Measurements from ENCODE around the gene KRTAP5-5. TPM values are rescaled to one million over a fixed set of nuclear protein-coding genes. Genes with fewer than 3 reads are reported as not detected.

The KRTAP5-5 gene
- total and polyA plus RNA-seq, 10 of the 15 experiments (the other 5 are each of a cell fraction or from before 2014, with no cell fraction given): not detected

DNA sequence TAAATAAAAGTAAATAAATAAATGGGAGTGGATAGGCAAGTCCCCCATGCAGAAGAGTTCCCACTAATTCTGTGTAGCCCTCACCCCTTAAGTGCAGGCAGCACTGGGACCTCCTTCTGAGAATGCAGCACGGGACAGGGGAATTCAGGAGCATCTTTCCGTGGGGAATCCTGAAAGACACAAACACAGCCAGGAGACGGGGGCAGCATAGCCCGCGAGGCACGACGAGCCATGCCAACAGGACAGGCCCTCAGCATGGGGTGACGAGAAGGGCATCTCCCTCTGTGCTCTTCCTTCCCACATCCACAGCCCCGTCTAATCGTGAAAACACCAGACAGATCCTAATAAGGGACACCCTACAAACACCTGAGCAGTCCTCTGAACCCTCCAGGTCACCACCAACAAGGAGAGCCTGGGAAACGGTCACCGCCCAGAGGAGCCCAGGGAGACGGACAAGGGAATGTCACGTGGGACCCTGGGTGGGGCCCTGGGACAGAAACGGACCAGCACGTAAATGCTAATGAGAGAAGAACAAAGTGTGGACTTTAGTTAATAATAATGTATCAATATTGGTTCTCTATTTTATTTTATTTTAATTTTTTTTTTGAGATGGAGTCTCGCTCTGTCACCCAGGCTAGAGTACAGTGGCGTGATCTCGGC is 6.8 kb downstream of the KRTAP5-5 start:
- no peaks in the 10 kb centered on the region for H3K4me1 ChIP-seq (ENCODE audit: control insufficient read depth, insufficient read depth, low read length)
- H4K20me1 ChIP-seq (ENCODE audit: control insufficient read depth, insufficient read depth): no peaks in the 10 kb centered on the region
- ChIA-PET CTCF (no interaction called here), RAD21 (ENCODE audit: unreplicated experiment) (no interaction called here), POLR2A (no interaction called here), SMC1A (ENCODE audit: uncharacterized antibody, unreplicated experiment) (no interaction called here)
- no peaks in the 10 kb centered on the region for H3K9me3 ChIP-seq (replicated peaks; ENCODE audit: control insufficient read depth, insufficient read depth, low read length)
- in situ Hi-C loops (cut with MboI) (no loop called here), intact Hi-C loops (cut with micrococcal nuclease; ENCODE audit: unreplicated experiment) (no loop called here)
- H3K27ac ChIP-seq (ENCODE audit: control insufficient read depth, insufficient read depth): no peak overlapping the region
- WGBS (ENCODE audit: insufficient coverage, insufficient replicate concordance, low lambda C conversion rate, missing lambda C conversion rate): 33% methylated on average over 19 of the region's 19 CpGs
- no peak overlapping the region for H3K9ac ChIP-seq (ENCODE audit: control insufficient read depth, insufficient read depth, low read length)
- H3K4me3 ChIP-seq: no peak overlapping the region
- H3K36me3 ChIP-seq (ENCODE audit: control insufficient read depth in 2 of 2, insufficient read depth in 2 of 2, low read length in 1 of 2): no peaks in the 10 kb centered on the region
- no peak for FAIRE-seq
- H3K4me2 ChIP-seq (ENCODE audit: control insufficient read depth, insufficient read depth): no peak overlapping the region
- no peak overlapping the region for H2AFZ ChIP-seq (ENCODE audit: control insufficient read depth, low read depth, low read length)
- no peaks in the 10 kb centered on the region; a peak in 2 of 4 replicates for H3K27me3 ChIP-seq (replicated peaks in 1 of 2; ENCODE audit: control insufficient read depth in 2 of 2, insufficient read depth in 2 of 2, low read length in 1 of 2)
- no peak for DNase-seq (ENCODE audit: low read depth, low spot score)
- H3K79me2 ChIP-seq (ENCODE audit: control insufficient read depth, insufficient read depth, low read length): no peaks in the 10 kb centered on the region
- TF ChIP-seq MLLT1 (IDR thresholded peaks at IDR 0.05): no peak
- TF ChIP-seq, protein P1, sequence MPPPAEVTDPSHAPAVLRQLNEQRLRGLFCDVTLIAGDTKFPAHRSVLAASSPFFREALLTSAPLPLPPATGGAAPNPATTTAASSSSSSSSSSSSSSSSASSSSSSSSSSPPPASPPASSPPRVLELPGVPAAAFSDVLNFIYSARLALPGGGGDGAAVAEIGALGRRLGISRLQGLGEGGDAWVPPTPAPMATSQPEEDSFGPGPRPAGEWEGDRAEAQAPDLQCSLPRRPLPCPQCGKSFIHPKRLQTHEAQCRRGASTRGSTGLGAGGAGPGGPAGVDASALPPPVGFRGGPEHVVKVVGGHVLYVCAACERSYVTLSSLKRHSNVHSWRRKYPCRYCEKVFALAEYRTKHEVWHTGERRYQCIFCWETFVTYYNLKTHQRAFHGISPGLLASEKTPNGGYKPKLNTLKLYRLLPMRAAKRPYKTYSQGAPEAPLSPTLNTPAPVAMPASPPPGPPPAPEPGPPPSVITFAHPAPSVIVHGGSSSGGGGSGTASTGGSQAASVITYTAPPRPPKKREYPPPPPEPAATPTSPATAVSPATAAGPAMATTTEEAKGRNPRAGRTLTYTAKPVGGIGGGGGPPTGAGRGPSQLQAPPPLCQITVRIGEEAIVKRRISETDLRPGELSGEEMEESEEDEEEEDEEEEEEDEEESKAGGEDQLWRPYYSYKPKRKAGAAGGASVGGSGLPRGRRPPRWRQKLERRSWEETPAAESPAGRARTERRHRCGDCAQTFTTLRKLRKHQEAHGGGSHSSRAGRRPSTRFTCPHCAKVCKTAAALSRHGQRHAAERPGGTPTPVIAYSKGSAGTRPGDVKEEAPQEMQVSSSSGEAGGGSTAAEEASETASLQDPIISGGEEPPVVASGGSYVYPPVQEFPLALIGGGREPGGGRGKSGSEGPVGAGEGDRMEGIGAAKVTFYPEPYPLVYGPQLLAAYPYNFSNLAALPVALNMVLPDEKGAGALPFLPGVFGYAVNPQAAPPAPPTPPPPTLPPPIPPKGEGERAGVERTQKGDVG (CRISPR knock-in tag; IDR thresholded peaks at IDR 0.05): no peak
- TF ChIP-seq STAT1 (conservative IDR thresholded peaks at IDR 0.05): no peak
- TF ChIP-seq CTCF (IDR thresholded peaks at IDR 0.05 in 2 of 3, conservative IDR thresholded peaks at IDR 0.05 in 1 of 3; ENCODE audit: control insufficient read depth in 2 of 3, extremely low read depth in 1 of 3, insufficient read depth in 1 of 3, low read depth in 3 of 3, low read length in 3 of 3): no peak
- TF ChIP-seq MTA2 (IDR thresholded peaks at IDR 0.05; ENCODE audit: low read depth): no peak
- TF ChIP-seq WRNIP1 (IDR thresholded peaks at IDR 0.05; ENCODE audit: borderline replicate concordance, low read depth, low read length): no peak
- no peak for TF ChIP-seq PRDM15 (CRISPR knock-in tag; IDR thresholded peaks at IDR 0.05)
- TF ChIP-seq CBFB (IDR thresholded peaks at IDR 0.05; ENCODE audit: low read depth): no peak
- no peak for TF ChIP-seq RELA (IDR thresholded peaks at IDR 0.05; ENCODE audit: borderline replicate concordance, partially characterized antibody)
- no peak for TF ChIP-seq IRF4 (IDR thresholded peaks at IDR 0.05; ENCODE audit: low read depth, low read length)
- BruUV-seq (replicated peaks): no TSS peak
- no peak for ATAC-seq
